Ascending aorta (tissue), 2 donors: ENCODE measurements around the gene ZNF691. TPM values are rescaled to one million over a fixed set of nuclear protein-coding genes. Genes with fewer than 3 reads are reported as not detected.
A peak's percentile ranks its signal among the peaks of the same experiment; 100 is the strongest.

ENCODE experiments used
- DNase-seq, 2 donors: peaks; one replicate each; pipeline ENCODE4 v3.0.0-alpha.2; 2019; ENCODE audit warnings: low spot score in 2 of 2
- H3K27ac ChIP-seq, 2 donors: fragments of 200-600 bp; sonication (generic); one replicate each; pipeline ENCODE4 v1.5.1; 2016 to 2017; ENCODE audit warnings: mild to moderate bottlenecking in 1 of 2
- H3K27me3 ChIP-seq: fragments of 200-600 bp; sonication (generic); one replicate; pipeline ENCODE4 v1.5.1; 2017
- H3K36me3 ChIP-seq, 2 donors: fragments of 200-600 bp; sonication (generic); one replicate each; pipeline ENCODE4 v1.5.1; 2016
- H3K4me1 ChIP-seq, 2 donors: fragments of 200-600 bp; sonication (generic); one replicate each; pipeline ENCODE4 v1.5.1; 2016 to 2017; ENCODE audit warnings: mild to moderate bottlenecking in 1 of 2
- H3K4me3 ChIP-seq, 2 donors: fragments of 200-600 bp; sonication (generic); one replicate each; pipeline ENCODE4 v1.5.1; 2016 to 2017; ENCODE audit warnings: mild to moderate bottlenecking in 1 of 2
- H3K9me3 ChIP-seq, 2 donors: fragments of 200-600 bp; sonication (generic); one replicate each; pipeline ENCODE4 v1.5.1; 2016
- CTCF ChIP-seq, 3 experiments: fragments of 200-600 bp in 2 of 3; fragments of 450-650 bp in 1 of 3; sonication (generic) in 2 of 3; IDR thresholded peaks; one replicate each; pipeline ENCODE4 v1.5.1; 2016 to 2019; ENCODE audit warnings: antibody characterized with exemption in 3 of 3, mild to moderate bottlenecking in 1 of 3, moderate library complexity in 1 of 3
- intact Hi-C: fragments of 100-400 bp; cut with DNase I; formaldehyde crosslinking; loops from one replicate; pipeline ENCODE4 v1.15.1; 2023
- total RNA-seq: library from RNA; depleted of rRNA; stranded (reverse); fragments of >200 nt; gene quantifications from one replicate; pipeline ENCODE4 v1.1.0, GENCODE V29; 2016

The ZNF691 gene
- total RNA-seq, 1 donor from 2014 or later = 14.7 TPM

- Histone ChIP-seq H3K9me3 (no peaks in the 10 kb centered on the region), H3K27ac (peak overlapping the region; percentile 96 to 99), H3K4me1 (peaks cover 4 to 9% of the 10 kb centered on the region in 2 donors), H3K4me3 (peak overlapping the region; percentile 81 to 88), H3K27me3 (no peaks in the 10 kb centered on the region), H3K36me3 (no peaks in the 10 kb centered on the region)
- DNase-seq = no peak
- intact Hi-C loops = loop anchor here (1.0 kb wide), 2 partner anchors 29 to 50 kb away; partner anchors contain the start of genes C1orf50, P3H1 and ZNF691
- no peak for TF ChIP-seq CTCF (IDR thresholded peaks at IDR 0.05)
Observed at GRCh38 chr1:42817440-42817767, 29.0 kb upstream of the ZNF691 start.

- no peak for TF ChIP-seq CTCF (IDR thresholded peaks at IDR 0.05)
- DNase-seq = no peak
- Histone ChIP-seq H3K4me3 (peak overlapping the region in 1 of 2 donors; percentile 88), H3K4me1 (peaks cover 4 to 9% of the 10 kb centered on the region in 2 donors), H3K27ac (no peak overlapping the region), H3K27me3 (no peaks in the 10 kb centered on the region), H3K9me3 (no peaks in the 10 kb centered on the region), H3K36me3 (no peaks in the 10 kb centered on the region)
- intact Hi-C loops = loop anchor here (1.0 kb wide), 2 partner anchors 28 to 51 kb away; partner anchors contain the start of genes C1orf50, P3H1 and ZNF691
Observed at GRCh38 chr1:42817976-42818375, 28.4 kb upstream of the ZNF691 start.

GRCh38 chr1:42820813-42821212 lies 25.6 kb upstream of the ZNF691 start:
- H3K9me3 ChIP-seq = no peaks in the 10 kb centered on the region

GRCh38 chr1:42821690-42822089 lies 24.7 kb upstream of the ZNF691 start:
- intact Hi-C loops = no loop called here

More at GRCh38 chr1:42820813-42821212, 25.6 kb upstream of the ZNF691 start:
- no peaks in the 10 kb centered on the region for H3K27me3 ChIP-seq
- DNase-seq = no peak
- H3K4me3 ChIP-seq = no peak overlapping the region
- intact Hi-C loops = no loop called here
- no peak for TF ChIP-seq CTCF (IDR thresholded peaks at IDR 0.05)
- H3K4me1 ChIP-seq = peaks cover 4 to 8% of the 10 kb centered on the region in 2 donors
- no peaks in the 10 kb centered on the region for H3K36me3 ChIP-seq
- H3K27ac ChIP-seq = no peak overlapping the region

GRCh38 chr1:42822800-42823392 lies 23.5 kb upstream of the ZNF691 start:
- TF ChIP-seq CTCF (IDR thresholded peaks at IDR 0.05) = no peak
- Histone ChIP-seq H3K4me1 (peaks cover 0 to 2% of the 10 kb centered on the region in 2 donors), H3K4me3 (no peak overlapping the region), H3K36me3 (no peaks in the 10 kb centered on the region), H3K9me3 (no peaks in the 10 kb centered on the region), H3K27ac (no peak overlapping the region), H3K27me3 (no peaks in the 10 kb centered on the region)
- no peak for DNase-seq
- intact Hi-C loops = no loop called here

More at GRCh38 chr1:42821690-42822089, 24.7 kb upstream of the ZNF691 start:
- H3K36me3 ChIP-seq = no peaks in the 10 kb centered on the region
- no peak for TF ChIP-seq CTCF (IDR thresholded peaks at IDR 0.05)
- H3K9me3 ChIP-seq = no peaks in the 10 kb centered on the region
- H3K4me1 ChIP-seq = peaks cover 0 to 4% of the 10 kb centered on the region in 2 donors
- no peak for DNase-seq
- no peak overlapping the region for H3K27ac ChIP-seq
- H3K27me3 ChIP-seq = no peaks in the 10 kb centered on the region
- no peak overlapping the region for H3K4me3 ChIP-seq
